ENCODE data around the gene DPYD. TPM values are rescaled to one million over a fixed set of nuclear protein-coding genes. Genes with fewer than 3 reads are reported as not detected.
A peak's percentile ranks its signal among the peaks of the same experiment; 100 is the strongest.

DPYD gene
- total RNA-seq, 1 donor from 2014 or later = 12.6 TPM

- DNase-seq (ENCODE audit: low read depth in 2 of 2) = no peak
Observed at GRCh38 chr1:97844552-97845089, 76.2 kb downstream of the DPYD start.

DNA sequence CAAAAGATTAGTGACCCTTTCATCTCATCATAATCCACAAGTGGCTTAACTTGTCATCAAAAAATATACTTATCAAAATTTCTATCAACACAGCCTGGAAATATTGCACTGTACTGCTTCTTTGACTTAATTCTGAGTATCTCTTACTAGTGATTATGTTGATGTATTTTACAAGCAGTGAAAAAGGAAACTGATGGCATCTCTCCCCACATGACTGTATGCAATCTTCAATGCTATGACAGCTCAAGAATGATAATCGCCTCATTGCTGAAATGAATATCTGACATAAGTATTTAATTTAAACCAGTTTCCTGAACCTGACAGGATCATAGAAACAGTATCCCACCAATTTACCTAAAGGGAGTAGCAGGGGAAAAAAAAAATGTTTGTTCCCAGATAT lies 79.5 kb downstream of the DPYD start:
- no peak for DNase-seq (ENCODE audit: low read depth in 2 of 2)

DNA sequence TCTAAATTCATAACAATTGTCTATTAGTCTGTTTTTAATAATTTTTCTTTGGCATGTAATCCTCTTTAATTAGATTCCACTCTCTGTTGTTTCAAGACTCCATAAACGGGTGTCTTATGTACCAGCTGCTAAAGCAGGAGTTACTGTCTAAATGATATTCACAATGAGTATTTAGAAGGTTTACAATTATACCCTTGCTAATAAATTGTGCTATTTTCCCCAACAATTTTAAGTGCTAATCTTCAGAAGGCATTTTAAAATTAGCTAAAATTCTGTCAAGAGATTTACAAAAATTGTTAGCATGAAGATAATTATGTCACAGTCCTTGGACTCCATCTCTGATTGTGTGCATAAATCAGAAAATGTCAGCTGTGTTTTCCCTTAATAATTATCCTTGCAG lies 83.7 kb downstream of the DPYD start:
- DNase-seq (ENCODE audit: low read depth in 2 of 2) = no peak

- DNase-seq (ENCODE audit: low read depth in 2 of 2) = no peak
Observed at GRCh38 chr1:97834899-97835298, 85.9 kb downstream of the DPYD start.

GRCh38 chr1:97833881-97834280 lies 87.0 kb downstream of the DPYD start:
- DNase-seq (ENCODE audit: low read depth in 2 of 2) = no peak

DNA sequence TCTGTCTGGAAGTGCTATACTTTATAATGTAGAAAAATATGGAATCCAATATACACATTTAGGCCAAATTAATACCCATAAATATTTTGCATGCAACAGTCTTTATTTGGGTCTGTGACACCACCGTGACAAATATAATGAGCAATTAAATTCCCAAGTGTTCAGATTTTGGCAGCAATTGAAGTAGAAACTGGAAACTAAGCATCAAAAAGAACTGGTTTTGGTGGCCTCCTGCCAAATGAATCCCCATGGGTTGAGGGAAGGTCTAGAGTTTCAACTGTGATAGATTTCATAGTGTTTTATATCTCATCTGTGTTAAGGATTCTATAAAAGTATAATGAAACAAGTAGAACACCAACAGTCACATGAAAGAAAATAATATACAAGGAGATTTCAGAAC lies 88.4 kb downstream of the DPYD start:
- no peak for DNase-seq (ENCODE audit: low read depth in 2 of 2)

- DNase-seq (ENCODE audit: low read depth in 2 of 2) = no peak
Observed at GRCh38 chr1:97827887-97828286, 92.9 kb downstream of the DPYD start.

- DNase-seq (ENCODE audit: low read depth in 2 of 2) = no peak
Observed at GRCh38 chr1:97826820-97827219, 94.0 kb downstream of the DPYD start.

DNA sequence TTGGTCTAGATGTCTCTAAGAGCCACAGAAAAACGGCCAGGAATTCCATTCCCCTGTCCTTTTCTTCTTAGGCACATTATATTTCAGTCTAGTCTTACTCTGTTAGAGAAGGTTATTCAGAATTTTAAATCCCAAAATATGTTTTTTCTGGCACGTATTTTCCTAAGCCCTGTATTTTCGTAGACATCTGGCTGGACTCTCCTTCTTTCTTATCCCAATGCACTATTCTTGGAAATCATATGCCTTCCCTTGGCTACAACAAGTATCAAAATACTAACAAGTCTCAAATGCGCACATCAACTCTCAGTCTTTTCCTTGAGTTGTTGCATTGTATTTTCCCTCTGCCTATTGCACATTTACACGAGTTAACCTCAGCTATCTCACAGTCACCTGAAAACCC lies 96.2 kb downstream of the DPYD start:
- DNase-seq (ENCODE audit: low read depth in 2 of 2) = no peak

- no peak for DNase-seq (ENCODE audit: low read depth in 2 of 2)
Observed at GRCh38 chr1:97824200-97824599, 96.6 kb downstream of the DPYD start.

DNA sequence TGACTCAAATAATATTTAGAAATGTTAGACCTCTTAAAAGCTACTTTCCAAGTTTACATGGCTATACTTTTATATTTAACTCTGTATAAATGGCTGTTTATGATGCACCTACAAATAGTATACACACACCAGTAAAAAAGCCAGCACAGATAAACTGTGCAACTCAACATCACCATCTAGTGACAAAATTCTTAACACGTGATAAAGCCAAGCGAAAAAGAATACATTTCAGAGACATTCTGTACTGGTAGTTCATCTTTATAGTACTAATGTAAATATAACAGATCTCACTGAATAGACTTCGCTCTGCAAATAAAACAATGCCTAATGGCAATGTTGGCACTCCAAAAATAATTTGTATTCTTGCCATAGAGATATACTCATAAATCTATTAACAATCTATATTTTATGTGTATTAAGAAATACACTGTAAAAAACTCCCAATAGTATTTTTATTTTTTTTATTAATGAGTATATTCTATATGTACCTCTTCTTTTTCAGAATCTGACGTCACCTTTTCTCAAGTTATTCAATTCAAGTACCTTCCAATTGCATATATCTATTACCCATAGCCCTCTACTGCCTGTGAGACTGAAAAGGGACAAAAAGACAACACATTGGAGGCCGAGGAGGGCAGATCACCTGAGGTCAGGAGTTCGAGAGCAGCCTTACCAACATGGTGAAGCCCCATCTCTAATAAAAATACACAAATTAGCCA lies 100.2 kb downstream of the DPYD start:
- DNase-seq (ENCODE audit: low read depth in 2 of 2) = peak; percentile 27 to 59

DNA sequence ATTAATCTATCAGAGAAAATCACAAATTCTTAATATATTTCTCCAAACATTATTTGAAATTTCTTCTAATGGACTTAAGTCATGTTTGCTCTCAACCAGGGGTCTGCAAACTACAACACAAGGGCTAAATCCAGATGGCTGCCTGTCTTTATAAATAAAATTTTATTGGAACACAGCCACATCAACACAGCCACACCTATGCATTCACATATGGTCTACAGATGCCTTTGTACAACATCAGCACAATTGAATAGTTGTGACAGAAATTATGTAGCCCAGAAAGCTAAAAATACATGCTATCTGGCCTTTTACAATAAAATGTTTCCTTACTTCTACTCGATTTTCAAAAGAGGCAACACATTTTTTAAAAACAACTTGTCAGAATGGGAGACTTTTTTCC lies 103.9 kb downstream of the DPYD start:
- DNase-seq (ENCODE audit: low read depth in 2 of 2) = no peak

DNA sequence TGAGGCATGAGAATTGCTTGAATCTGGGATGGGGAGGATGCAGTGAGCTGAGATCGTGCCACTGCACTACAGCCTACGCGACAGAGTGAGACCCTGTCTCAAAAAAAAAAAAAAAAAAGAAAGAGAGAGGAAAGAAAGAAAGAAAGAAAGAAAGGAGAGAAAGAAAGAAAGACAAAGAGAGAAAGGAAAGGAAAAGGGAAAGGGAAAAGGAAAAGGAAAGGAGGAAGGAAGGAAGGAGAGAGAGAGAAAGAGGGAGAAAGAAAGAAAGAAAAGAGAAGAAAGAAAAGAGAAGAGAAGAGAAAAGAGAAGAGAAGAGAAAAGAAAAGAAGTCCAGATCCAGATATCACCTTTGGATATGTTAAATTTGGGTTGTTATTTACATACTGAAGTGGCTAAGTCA lies 106.0 kb downstream of the DPYD start:
- no peak for DNase-seq (ENCODE audit: low read depth in 2 of 2)

- DNase-seq (ENCODE audit: low read depth in 2 of 2) = no peak
Observed at GRCh38 chr1:97814121-97814520, 106.7 kb downstream of the DPYD start.

DNA sequence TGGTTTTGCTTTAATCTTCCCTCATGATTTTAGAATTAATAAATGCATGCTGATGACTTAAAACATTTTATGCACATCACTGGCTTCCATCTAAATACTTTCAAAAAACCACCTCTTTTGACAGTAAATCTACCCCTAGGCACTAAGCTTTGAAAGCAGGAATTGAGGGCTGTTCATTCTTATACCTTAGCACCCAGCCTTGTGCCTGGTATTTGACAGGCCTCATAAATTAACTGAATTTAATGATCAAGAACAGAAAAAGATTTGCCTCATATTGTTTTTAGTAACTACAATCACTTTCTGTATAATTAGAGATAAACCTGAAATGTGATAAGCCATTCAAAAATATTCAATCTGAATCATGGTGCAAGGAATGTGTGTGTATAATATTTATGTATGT lies 108.8 kb downstream of the DPYD start:
- no peak for DNase-seq (ENCODE audit: low read depth in 2 of 2)

- peak in 1 of 2 donors; percentile 1 for DNase-seq (ENCODE audit: low read depth in 2 of 2)
Observed at GRCh38 chr1:97806996-97807520, 113.8 kb downstream of the DPYD start.

- DNase-seq (ENCODE audit: low read depth in 2 of 2) = no peak
Observed at GRCh38 chr1:97806326-97806725, 114.5 kb downstream of the DPYD start.

- no peak for DNase-seq (ENCODE audit: low read depth in 2 of 2)
Observed at GRCh38 chr1:97805093-97805492, 115.7 kb downstream of the DPYD start.

DNA sequence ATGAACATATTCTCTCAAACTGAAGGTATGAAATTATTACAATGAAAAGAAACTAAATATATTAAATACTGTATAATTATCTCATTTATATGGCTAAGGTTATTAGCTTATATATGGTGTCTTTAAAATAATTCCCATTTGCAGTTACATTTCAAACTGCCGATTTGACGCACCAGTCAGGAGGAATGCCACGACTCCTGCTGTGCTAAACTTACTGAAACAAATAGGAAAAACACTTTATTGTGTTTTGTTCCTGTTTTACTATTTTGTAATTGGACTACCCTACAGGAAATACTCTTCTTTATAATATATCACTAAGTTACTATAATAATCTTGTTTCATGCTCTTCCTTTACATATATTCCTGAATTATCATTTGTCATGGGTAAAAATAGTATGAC lies 117.8 kb downstream of the DPYD start:
- no peak for DNase-seq (ENCODE audit: low read depth in 2 of 2)

GRCh38 chr1:97802011-97802410 lies 118.8 kb downstream of the DPYD start:
- no peak for DNase-seq (ENCODE audit: low read depth in 2 of 2)

DNA sequence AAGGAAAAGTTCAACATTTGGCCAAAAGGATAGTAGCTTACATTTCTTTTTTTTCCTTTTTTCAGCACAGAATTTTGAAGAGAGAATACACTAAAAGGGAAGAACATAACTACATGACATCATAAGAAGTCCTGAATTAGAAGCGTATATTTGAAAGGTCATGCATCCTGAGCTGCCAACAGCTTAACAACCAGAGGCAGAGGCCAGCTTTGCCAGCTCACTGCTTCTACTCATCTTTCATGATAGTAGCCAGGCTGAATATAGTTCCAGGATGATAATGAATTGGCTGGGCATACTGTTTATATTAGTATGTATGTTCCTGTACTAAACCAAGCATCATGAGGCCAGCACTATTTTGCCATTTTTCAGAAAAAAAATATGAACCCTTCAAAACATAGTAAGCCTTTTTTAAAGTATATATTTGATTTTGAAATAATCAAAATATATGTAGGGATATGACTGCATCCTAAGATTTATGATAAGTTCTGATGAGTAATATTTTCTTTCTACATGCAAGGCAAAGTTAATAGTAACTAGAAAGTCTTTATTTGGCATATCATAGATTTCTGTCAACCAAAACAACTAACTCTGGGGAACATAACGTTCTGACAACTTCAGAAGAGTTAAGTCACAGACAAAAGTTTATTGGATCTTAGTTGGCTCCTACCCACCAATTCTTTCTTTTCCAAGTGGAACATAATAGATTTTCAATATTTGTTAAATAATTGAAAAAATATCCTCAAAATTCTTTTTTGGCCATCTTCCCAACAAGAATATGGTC lies 123.2 kb downstream of the DPYD start:
- DNase-seq (ENCODE audit: low read depth in 2 of 2) = peak in 1 of 2 donors; percentile 64

GRCh38 chr1:97796711-97797110 lies 124.1 kb downstream of the DPYD start:
- DNase-seq (ENCODE audit: low read depth in 2 of 2) = peak; percentile 63 to 89

- DNase-seq (ENCODE audit: low read depth in 2 of 2) = no peak
Observed at GRCh38 chr1:97792655-97793054, 128.2 kb downstream of the DPYD start.
